ENCODE data around the gene TDO2. TPM values are rescaled to one million over a fixed set of nuclear protein-coding genes. Genes with fewer than 3 reads are reported as not detected.

TDO2 gene
- total and polyA plus RNA-seq, 4 donors = 0.41 to 5.9 (median 0.42) TPM; not detected in 1

DNA sequence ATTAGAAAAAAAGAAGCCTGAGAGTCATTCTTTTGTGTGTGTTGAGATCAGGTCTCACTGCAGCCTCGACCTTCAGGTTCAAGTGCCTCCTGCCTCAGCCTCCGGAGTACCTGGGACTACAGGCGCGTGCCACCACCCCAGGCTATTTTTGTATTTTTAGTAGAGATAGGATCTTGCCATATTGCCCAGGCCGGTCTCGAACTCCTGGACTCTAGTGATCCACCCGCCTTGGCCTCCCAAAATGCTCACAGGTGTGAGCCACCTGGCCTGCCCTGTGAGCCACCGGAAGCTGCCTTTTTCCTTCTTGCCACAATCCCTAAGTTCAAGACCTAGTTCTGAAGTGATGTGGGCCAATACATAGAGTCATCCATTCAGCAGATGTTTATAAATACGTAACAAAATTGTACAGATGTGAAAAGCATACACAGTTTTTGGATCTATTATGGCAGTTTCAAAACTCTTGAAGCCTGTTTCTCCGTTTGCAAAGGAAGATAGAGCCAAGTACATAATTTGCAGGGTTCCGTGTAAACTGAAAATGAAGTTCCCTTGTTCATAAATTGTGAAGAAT, 50.7 kb downstream of the TDO2 start:
- intact Hi-C loops (cut with DNase I) = loop anchor here (5.0 to 10.0 kb wide), 3 partner anchors 147 to 552 kb away; no protein-coding TSS in a partner anchor
- H3K27ac ChIP-seq (ENCODE audit: low read depth in 1 of 2, low read length in 2 of 2) = peak overlapping the region; percentile 99
- WGBS, 2 donors = 78 to 81% methylated on average over 11 of the region's 11 CpGs
- H3K4me1 ChIP-seq (ENCODE audit: control insufficient read depth in 1 of 2, insufficient read depth in 2 of 2, low read length in 2 of 2) = peaks cover 0 to 4% of the 10 kb centered on the region in 2 donors
- no peaks in the 10 kb centered on the region for H3K27me3 ChIP-seq (ENCODE audit: control insufficient read depth in 1 of 2, insufficient read depth in 2 of 2, low read length in 1 of 2)
- DNase-seq = peak in 1 of 2 donors; percentile 38
- H3K4me3 ChIP-seq (ENCODE audit: low read length in 2 of 2) = peak overlapping the region; percentile 86 to 96
- H3K9me3 ChIP-seq (ENCODE audit: control insufficient read depth, low read length) = no peaks in the 10 kb centered on the region
- ATAC-seq (ENCODE audit: low FRiP score) = no peak
- H3K36me3 ChIP-seq (ENCODE audit: control insufficient read depth in 1 of 2, insufficient read depth in 2 of 2, low read length in 1 of 2) = no peaks in the 10 kb centered on the region

DNA sequence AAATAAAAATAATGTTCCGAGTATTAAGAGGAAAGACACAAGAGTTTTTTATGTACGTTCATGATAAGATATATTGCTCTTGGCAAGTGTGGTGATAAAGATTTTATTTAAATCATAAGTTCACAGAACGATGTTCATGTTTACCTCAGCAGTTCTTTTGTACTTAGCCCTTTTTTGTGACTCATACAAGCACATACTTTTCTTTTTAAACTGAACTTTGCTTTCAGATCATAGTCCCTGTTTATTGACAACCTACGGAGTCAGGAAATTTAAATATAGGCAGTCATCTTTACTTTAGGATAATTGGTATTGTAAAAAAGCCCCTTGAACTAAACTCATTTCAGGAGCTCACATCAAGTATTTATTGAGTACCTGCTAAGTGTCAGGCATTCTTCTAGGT, 51.4 kb downstream of the TDO2 start:
- ATAC-seq (ENCODE audit: low FRiP score) (no peak), DNase-seq (no peak)
- peaks cover 0 to 4% of the 10 kb centered on the region in 2 donors for H3K4me1 ChIP-seq (ENCODE audit: control insufficient read depth in 1 of 2, insufficient read depth in 2 of 2, low read length in 2 of 2)
- no peak overlapping the region for H3K27ac ChIP-seq (ENCODE audit: low read depth in 1 of 2, low read length in 2 of 2)
- intact Hi-C loops (cut with DNase I) = loop anchor here (5.0 to 10.0 kb wide), 3 partner anchors 148 to 553 kb away; no protein-coding TSS in a partner anchor
- WGBS, 2 donors = 55 to 57% methylated on average over 4 of the region's 4 CpGs
- no peaks in the 10 kb centered on the region for H3K27me3 ChIP-seq (ENCODE audit: control insufficient read depth in 1 of 2, insufficient read depth in 2 of 2, low read length in 1 of 2)
- H3K36me3 ChIP-seq (ENCODE audit: control insufficient read depth in 1 of 2, insufficient read depth in 2 of 2, low read length in 1 of 2) = no peaks in the 10 kb centered on the region
- H3K9me3 ChIP-seq (ENCODE audit: control insufficient read depth, low read length) = no peaks in the 10 kb centered on the region
- no peak overlapping the region for H3K4me3 ChIP-seq (ENCODE audit: low read length in 2 of 2)

DNA sequence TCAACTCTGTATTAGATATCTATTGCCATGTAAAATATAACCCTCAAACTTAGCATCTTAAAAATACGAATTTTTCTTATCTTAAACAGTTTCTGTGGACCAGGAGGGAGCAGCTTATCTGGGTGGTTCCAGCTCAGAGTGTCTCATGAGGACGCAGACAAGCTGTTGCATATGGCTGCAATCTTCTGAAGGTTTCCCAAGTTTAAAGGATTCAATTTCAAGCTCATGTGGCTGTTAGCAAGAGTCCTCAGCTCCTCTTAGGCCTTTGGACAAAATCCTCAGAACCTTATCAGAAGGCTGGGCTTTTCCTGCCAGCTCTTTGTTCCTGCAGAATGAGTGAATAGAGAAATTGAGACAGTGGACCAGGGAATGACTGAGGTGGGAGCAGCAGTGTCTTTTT, 53.0 kb downstream of the TDO2 start:
- Histone ChIP-seq H3K9me3 (ENCODE audit: control insufficient read depth, low read length) (no peaks in the 10 kb centered on the region), H3K27me3 (ENCODE audit: control insufficient read depth in 1 of 2, insufficient read depth in 2 of 2, low read length in 1 of 2) (no peaks in the 10 kb centered on the region), H3K27ac (ENCODE audit: low read depth in 1 of 2, low read length in 2 of 2) (no peak overlapping the region), H3K36me3 (ENCODE audit: control insufficient read depth in 1 of 2, insufficient read depth in 2 of 2, low read length in 1 of 2) (no peaks in the 10 kb centered on the region), H3K4me3 (ENCODE audit: low read length in 2 of 2) (no peak overlapping the region), H3K4me1 (ENCODE audit: control insufficient read depth in 1 of 2, insufficient read depth in 2 of 2, low read length in 2 of 2) (peaks cover 0 to 4% of the 10 kb centered on the region in 2 donors)
- WGBS, 2 donors = 80 to 82% methylated on average over 2 of the region's 2 CpGs
- DNase-seq = no peak
- intact Hi-C loops (cut with DNase I) = loop anchor here in 1 of 2 donors (10.0 kb wide), 1 partner anchor 552 kb away; no protein-coding TSS in a partner anchor
- ATAC-seq (ENCODE audit: low FRiP score) = no peak

DNA sequence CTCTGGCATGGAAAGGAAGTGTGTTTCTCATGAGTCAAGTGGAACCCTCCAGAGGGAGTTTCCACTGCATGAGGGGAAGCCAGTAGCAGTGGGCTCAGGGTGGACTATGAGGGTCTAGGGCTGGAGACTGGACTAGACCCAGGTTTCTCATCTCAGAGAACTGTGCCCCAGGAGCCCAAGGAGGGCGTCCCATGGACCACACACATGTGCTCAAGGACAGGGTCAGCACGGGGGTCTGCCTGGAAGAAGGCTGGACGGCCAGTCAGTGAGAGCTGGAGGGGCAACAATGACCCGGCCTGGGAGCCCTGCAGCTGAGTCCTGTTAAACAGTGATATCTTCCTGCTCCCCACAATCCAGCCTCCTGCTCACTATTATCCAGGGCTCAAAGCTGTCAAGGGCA, 55.9 kb downstream of the TDO2 start:
- intact Hi-C loops (cut with DNase I) = loop anchor here in 1 of 2 donors (10.0 kb wide), 1 partner anchor 555 kb away; no protein-coding TSS in a partner anchor
- H3K4me3 ChIP-seq (ENCODE audit: low read length in 2 of 2) = no peak overlapping the region
- H3K9me3 ChIP-seq (ENCODE audit: control insufficient read depth, low read length) = no peaks in the 10 kb centered on the region
- no peaks in the 10 kb centered on the region for H3K4me1 ChIP-seq (ENCODE audit: control insufficient read depth in 1 of 2, insufficient read depth in 2 of 2, low read length in 2 of 2)
- no peaks in the 10 kb centered on the region for H3K27me3 ChIP-seq (ENCODE audit: control insufficient read depth in 1 of 2, insufficient read depth in 2 of 2, low read length in 1 of 2)
- ATAC-seq (ENCODE audit: low FRiP score) = peak; percentile 20
- 86 to 93% methylated on average over 4 of the region's 4 CpGs for whole genome bisulfite sequencing, 2 donors
- H3K27ac ChIP-seq (ENCODE audit: low read depth in 1 of 2, low read length in 2 of 2) = no peak overlapping the region
- H3K36me3 ChIP-seq (ENCODE audit: control insufficient read depth in 1 of 2, insufficient read depth in 2 of 2, low read length in 1 of 2) = no peaks in the 10 kb centered on the region
- no peak for DNase-seq

DNA sequence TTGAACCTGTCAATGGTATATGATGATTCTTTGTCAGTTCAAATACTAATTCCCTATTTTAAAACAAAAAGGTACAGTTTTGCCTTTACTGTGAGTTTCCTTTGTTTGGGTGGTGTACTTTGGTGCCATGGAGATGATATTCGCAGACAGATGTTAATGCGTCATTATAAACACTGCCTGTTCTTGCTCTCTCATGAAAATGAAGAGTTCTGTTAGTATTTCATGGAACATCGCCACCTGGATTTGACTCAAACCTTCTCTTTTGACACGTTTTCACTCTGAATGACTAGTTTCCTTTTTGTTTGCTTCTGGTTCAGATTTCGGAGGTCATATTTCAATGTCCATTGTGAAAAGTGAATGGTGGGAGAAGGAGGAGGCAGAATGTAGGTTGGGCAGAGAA, 57.0 kb downstream of the TDO2 start:
- Histone ChIP-seq H3K9me3 (ENCODE audit: control insufficient read depth, low read length) (no peaks in the 10 kb centered on the region), H3K4me1 (ENCODE audit: control insufficient read depth in 1 of 2, insufficient read depth in 2 of 2, low read length in 2 of 2) (no peaks in the 10 kb centered on the region), H3K4me3 (ENCODE audit: low read length in 2 of 2) (no peak overlapping the region), H3K27me3 (ENCODE audit: control insufficient read depth in 1 of 2, insufficient read depth in 2 of 2, low read length in 1 of 2) (no peaks in the 10 kb centered on the region), H3K27ac (ENCODE audit: low read depth in 1 of 2, low read length in 2 of 2) (no peak overlapping the region), H3K36me3 (ENCODE audit: control insufficient read depth in 1 of 2, insufficient read depth in 2 of 2, low read length in 1 of 2) (no peaks in the 10 kb centered on the region)
- DNase-seq (no peak), ATAC-seq (ENCODE audit: low FRiP score) (no peak)
- intact Hi-C loops (cut with DNase I) = no loop called here
- 58 to 60% methylated on average over 5 of the region's 5 CpGs for WGBS, 2 donors

DNA sequence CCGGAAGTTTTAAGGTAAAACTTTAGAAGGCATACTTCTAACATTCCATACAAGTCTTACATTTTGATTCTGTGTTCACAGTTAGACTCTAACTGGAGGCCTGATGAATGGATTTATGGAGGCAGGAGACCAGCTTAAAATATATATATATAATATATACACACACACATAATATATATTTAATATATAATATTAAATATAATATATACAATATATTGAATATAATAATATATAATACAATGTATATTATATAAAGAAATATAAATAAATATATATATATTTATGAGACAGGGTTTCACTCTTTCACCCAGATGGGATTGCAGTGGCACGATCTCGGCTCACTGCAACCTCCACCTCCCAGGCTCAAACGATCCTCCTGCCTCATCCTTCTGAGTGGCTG, 58.1 kb downstream of the TDO2 start:
- 88 to 92% methylated on average over 4 of the region's 4 CpGs for WGBS, 2 donors
- no peak overlapping the region for H3K27ac ChIP-seq (ENCODE audit: low read depth in 1 of 2, low read length in 2 of 2)
- intact Hi-C loops (cut with DNase I) = no loop called here

DNA sequence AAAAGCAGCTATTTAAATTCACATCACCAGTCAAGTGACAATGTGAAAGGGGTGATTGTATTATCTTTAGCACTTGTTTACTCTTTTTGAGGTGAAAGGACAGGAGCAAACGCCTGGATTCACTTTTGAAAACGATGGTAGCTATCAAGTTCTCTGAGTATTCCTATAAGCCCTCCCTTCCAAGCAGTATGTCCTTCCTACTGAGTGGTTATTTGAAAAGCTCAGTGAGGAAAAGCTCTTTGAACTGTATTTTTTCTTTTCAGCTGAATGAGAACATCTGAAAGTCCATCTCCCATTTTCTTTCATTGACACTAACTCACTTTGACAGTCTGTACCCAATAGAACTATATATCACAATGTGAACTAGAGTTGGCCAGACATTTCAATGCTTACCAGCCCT, 59.3 kb downstream of the TDO2 start:
- no peak overlapping the region for H3K27ac ChIP-seq (ENCODE audit: low read depth in 1 of 2, low read length in 2 of 2)
- H3K4me1 ChIP-seq (ENCODE audit: control insufficient read depth in 1 of 2, insufficient read depth in 2 of 2, low read length in 2 of 2) = no peaks in the 10 kb centered on the region
- DNase-seq = no peak
- WGBS, 2 donors = 61 to 75% methylated on average over 2 of the region's 2 CpGs
- no peaks in the 10 kb centered on the region for H3K9me3 ChIP-seq (ENCODE audit: control insufficient read depth, low read length)
- ATAC-seq (ENCODE audit: low FRiP score) = no peak
- H3K27me3 ChIP-seq (ENCODE audit: control insufficient read depth in 1 of 2, insufficient read depth in 2 of 2, low read length in 1 of 2) = no peaks in the 10 kb centered on the region
- intact Hi-C loops (cut with DNase I) = no loop called here
- no peak overlapping the region for H3K4me3 ChIP-seq (ENCODE audit: low read length in 2 of 2)
- no peaks in the 10 kb centered on the region for H3K36me3 ChIP-seq (ENCODE audit: control insufficient read depth in 1 of 2, insufficient read depth in 2 of 2, low read length in 1 of 2)

More for the DNA sequence above, 58.1 kb downstream of the TDO2 start:
- Histone ChIP-seq H3K4me3 (ENCODE audit: low read length in 2 of 2) (no peak overlapping the region), H3K4me1 (ENCODE audit: control insufficient read depth in 1 of 2, insufficient read depth in 2 of 2, low read length in 2 of 2) (no peaks in the 10 kb centered on the region), H3K9me3 (ENCODE audit: control insufficient read depth, low read length) (no peaks in the 10 kb centered on the region), H3K27me3 (ENCODE audit: control insufficient read depth in 1 of 2, insufficient read depth in 2 of 2, low read length in 1 of 2) (no peaks in the 10 kb centered on the region), H3K36me3 (ENCODE audit: control insufficient read depth in 1 of 2, insufficient read depth in 2 of 2, low read length in 1 of 2) (no peaks in the 10 kb centered on the region)
- ATAC-seq (ENCODE audit: low FRiP score) = no peak
- no peak for DNase-seq

DNA sequence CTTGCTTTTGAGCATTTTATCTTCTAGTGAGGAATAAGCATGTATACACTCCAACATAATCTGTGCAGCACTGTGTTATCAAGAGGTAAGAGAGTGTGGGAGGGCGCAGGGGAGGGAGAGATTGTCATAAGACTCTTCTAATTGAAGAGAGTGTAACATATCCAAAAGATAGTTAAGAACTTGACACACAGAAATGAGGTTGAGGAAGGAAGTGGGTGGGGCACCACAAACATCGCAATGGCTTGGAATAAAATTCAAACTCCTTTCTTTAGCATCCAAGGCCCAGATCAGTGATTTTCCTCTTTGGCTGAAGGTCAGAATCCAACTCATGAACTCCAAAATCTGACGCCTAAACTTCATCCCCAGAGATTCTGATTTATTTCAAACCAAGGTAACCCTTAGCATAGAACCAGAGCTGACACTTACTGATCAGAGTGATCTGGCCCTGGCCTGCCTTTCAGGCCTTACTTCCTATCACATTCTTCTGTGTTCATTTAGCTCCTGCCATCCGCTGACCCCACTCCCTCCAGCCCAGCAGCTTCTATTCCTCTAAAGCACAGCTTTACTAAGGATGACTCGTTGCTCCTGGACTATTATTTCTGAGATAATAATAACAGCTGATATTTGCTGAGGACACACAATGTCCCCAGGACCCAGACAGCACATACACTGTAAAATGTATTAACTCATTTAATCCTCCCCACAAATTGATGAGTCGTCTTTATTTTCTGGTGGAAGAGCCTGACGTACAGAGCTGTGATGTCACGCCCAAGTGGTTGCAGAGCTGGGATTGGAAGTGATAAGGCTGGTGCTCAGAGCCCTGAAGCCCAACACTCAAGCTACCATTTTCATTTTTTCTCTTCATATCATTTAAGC, 60.8 kb downstream of the TDO2 start:
- Histone ChIP-seq H3K4me3 (ENCODE audit: low read length in 2 of 2) (no peak overlapping the region), H3K9me3 (ENCODE audit: control insufficient read depth, low read length) (no peaks in the 10 kb centered on the region), H3K27me3 (ENCODE audit: control insufficient read depth in 1 of 2, insufficient read depth in 2 of 2, low read length in 1 of 2) (peaks cover 0 to 2% of the 10 kb centered on the region in 2 donors), H3K27ac (ENCODE audit: low read depth in 1 of 2, low read length in 2 of 2) (no peak overlapping the region), H3K4me1 (ENCODE audit: control insufficient read depth in 1 of 2, insufficient read depth in 2 of 2, low read length in 2 of 2) (no peaks in the 10 kb centered on the region), H3K36me3 (ENCODE audit: control insufficient read depth in 1 of 2, insufficient read depth in 2 of 2, low read length in 1 of 2) (no peaks in the 10 kb centered on the region)
- DNase-seq (no peak), ATAC-seq (ENCODE audit: low FRiP score) (peak; percentile 68)
- WGBS, 2 donors = 83 to 84% methylated on average over 8 of the region's 8 CpGs
- intact Hi-C loops (cut with DNase I) = no loop called here

All from aorta (tissue), 5 donors.